Neural progenitor cell (in vitro differentiated cells): Measurements from ENCODE around the gene APOBEC3A.

ENCODE experiments used
- CTCF ChIP-seq: fragments of 200-600 bp; sonication (generic); IDR thresholded peaks from 2 replicates; pipeline ENCODE4 v1.5.1; 2017; ENCODE audit warnings: antibody characterized with exemption, mild to moderate bottlenecking
- EZH2phosphoT487 ChIP-seq: fragments of 200-600 bp; sonication (generic); IDR thresholded peaks from 2 replicates; pipeline ENCODE4 v1.6.1; 2017; ENCODE audit warnings: antibody characterized with exemption

- TF ChIP-seq CTCF: no peak
- no peak for TF ChIP-seq EZH2phosphoT487
Measured at GRCh38 chr22:38987171-38987895, 29.9 kb downstream of the APOBEC3A start.
